ENCODE data around the gene RNF150. TPM values are rescaled to one million over a fixed set of nuclear protein-coding genes. Genes with fewer than 3 reads are reported as not detected.
A peak's percentile ranks its signal among the peaks of the same experiment; 100 is the strongest.

RNF150 gene
- total and polyA plus RNA-seq, 4 donors: 14.3 to 28.0 (median 18.6) TPM

- no peaks in the 10 kb centered on the region for H3K27me3 ChIP-seq (ENCODE audit: control insufficient read depth, insufficient read depth, low read length)
- no peaks in the 10 kb centered on the region for H3K4me1 ChIP-seq (ENCODE audit: control insufficient read depth, insufficient read depth, low read length)
- H3K9me3 ChIP-seq (ENCODE audit: control insufficient read depth, insufficient read depth, low read length): peaks cover 2% of the 10 kb centered on the region
- WGBS (ENCODE audit: insufficient coverage): no CpG with 5 or more reads among the region's 3 CpGs
- no peaks in the 10 kb centered on the region for H3K36me3 ChIP-seq (ENCODE audit: control insufficient read depth, insufficient read depth, low read length)
- no peak for DNase-seq (ENCODE audit: low read depth in 4 of 6, low spot score in 6 of 6)
- no peak overlapping the region for H3K4me3 ChIP-seq (ENCODE audit: low read depth, low read length)
- H3K27ac ChIP-seq (ENCODE audit: low read depth, low read length): no peak overlapping the region
These were observed 42.8 kb downstream of the RNF150 start for GRCh38 chr4:141090473-141090872.

GRCh38 chr4:141081921-141082395 is 51.3 kb downstream of the RNF150 start:
- Histone ChIP-seq H3K9me3 (ENCODE audit: control insufficient read depth, insufficient read depth, low read length) (no peaks in the 10 kb centered on the region), H3K4me3 (ENCODE audit: low read depth, low read length) (no peak overlapping the region), H3K27me3 (ENCODE audit: control insufficient read depth, insufficient read depth, low read length) (no peaks in the 10 kb centered on the region), H3K27ac (ENCODE audit: low read depth, low read length) (no peak overlapping the region), H3K36me3 (ENCODE audit: control insufficient read depth, insufficient read depth, low read length) (no peaks in the 10 kb centered on the region), H3K4me1 (ENCODE audit: control insufficient read depth, insufficient read depth, low read length) (peaks cover 3% of the 10 kb centered on the region)
- WGBS (ENCODE audit: insufficient coverage): 49% methylated on average over 9 of the region's 9 CpGs
- peak in 4 of 6 donors; percentile 25 to 83 (median 32) for DNase-seq (ENCODE audit: low read depth in 4 of 6, low spot score in 6 of 6)

GRCh38 chr4:141080668-141081067 is 52.6 kb downstream of the RNF150 start:
- 81% methylated on average over 8 of the region's 8 CpGs for WGBS (ENCODE audit: insufficient coverage)
- Histone ChIP-seq H3K9me3 (ENCODE audit: control insufficient read depth, insufficient read depth, low read length) (no peaks in the 10 kb centered on the region), H3K36me3 (ENCODE audit: control insufficient read depth, insufficient read depth, low read length) (no peaks in the 10 kb centered on the region), H3K27me3 (ENCODE audit: control insufficient read depth, insufficient read depth, low read length) (no peaks in the 10 kb centered on the region), H3K4me3 (ENCODE audit: low read depth, low read length) (no peak overlapping the region), H3K4me1 (ENCODE audit: control insufficient read depth, insufficient read depth, low read length) (peaks cover 3% of the 10 kb centered on the region), H3K27ac (ENCODE audit: low read depth, low read length) (no peak overlapping the region)
- no peak for DNase-seq (ENCODE audit: low read depth in 4 of 6, low spot score in 6 of 6)

GRCh38 chr4:141079393-141079930 is 53.8 kb downstream of the RNF150 start:
- 53% methylated on average over 2 of the region's 3 CpGs for WGBS (ENCODE audit: insufficient coverage)
- H3K27me3 ChIP-seq (ENCODE audit: control insufficient read depth, insufficient read depth, low read length): no peaks in the 10 kb centered on the region
- no peak overlapping the region for H3K4me3 ChIP-seq (ENCODE audit: low read depth, low read length)
- H3K4me1 ChIP-seq (ENCODE audit: control insufficient read depth, insufficient read depth, low read length): peaks cover 3% of the 10 kb centered on the region
- no peaks in the 10 kb centered on the region for H3K9me3 ChIP-seq (ENCODE audit: control insufficient read depth, insufficient read depth, low read length)
- no peak for DNase-seq (ENCODE audit: low read depth in 4 of 6, low spot score in 6 of 6)
- no peaks in the 10 kb centered on the region for H3K36me3 ChIP-seq (ENCODE audit: control insufficient read depth, insufficient read depth, low read length)
- H3K27ac ChIP-seq (ENCODE audit: low read depth, low read length): no peak overlapping the region

DNA sequence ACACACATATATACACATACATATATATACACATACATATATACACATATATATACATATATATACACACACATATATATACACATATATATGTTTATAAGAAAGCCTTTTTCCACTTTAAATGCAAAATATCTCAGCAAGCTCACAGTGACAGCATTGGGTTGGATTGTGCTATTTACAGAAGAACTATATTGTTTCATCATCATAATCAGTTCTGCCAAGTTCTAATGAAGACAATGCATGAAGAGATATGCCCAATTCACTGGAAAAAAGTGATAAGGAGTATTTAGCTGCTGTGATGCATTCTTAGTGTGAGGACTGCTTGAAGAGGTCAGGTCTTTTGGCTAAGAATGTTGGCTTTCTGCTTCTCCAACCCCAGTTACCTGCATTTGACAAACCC is 54.4 kb downstream of the RNF150 start:
- no peak overlapping the region for H3K4me3 ChIP-seq (ENCODE audit: low read depth, low read length)
- no peaks in the 10 kb centered on the region for H3K9me3 ChIP-seq (ENCODE audit: control insufficient read depth, insufficient read depth, low read length)
- no peak for DNase-seq (ENCODE audit: low read depth in 4 of 6, low spot score in 6 of 6)
- no peak overlapping the region for H3K27ac ChIP-seq (ENCODE audit: low read depth, low read length)
- no peaks in the 10 kb centered on the region for H3K36me3 ChIP-seq (ENCODE audit: control insufficient read depth, insufficient read depth, low read length)
- no peaks in the 10 kb centered on the region for H3K27me3 ChIP-seq (ENCODE audit: control insufficient read depth, insufficient read depth, low read length)
- peaks cover 3% of the 10 kb centered on the region for H3K4me1 ChIP-seq (ENCODE audit: control insufficient read depth, insufficient read depth, low read length)

- peaks cover 3% of the 10 kb centered on the region for H3K4me1 ChIP-seq (ENCODE audit: control insufficient read depth, insufficient read depth, low read length)
- no peaks in the 10 kb centered on the region for H3K27me3 ChIP-seq (ENCODE audit: control insufficient read depth, insufficient read depth, low read length)
- H3K36me3 ChIP-seq (ENCODE audit: control insufficient read depth, insufficient read depth, low read length): no peaks in the 10 kb centered on the region
- no peaks in the 10 kb centered on the region for H3K9me3 ChIP-seq (ENCODE audit: control insufficient read depth, insufficient read depth, low read length)
- WGBS (ENCODE audit: insufficient coverage): no CpG with 5 or more reads among the region's 1 CpG
- no peak for DNase-seq (ENCODE audit: low read depth in 4 of 6, low spot score in 6 of 6)
- H3K27ac ChIP-seq (ENCODE audit: low read depth, low read length): no peak overlapping the region
- H3K4me3 ChIP-seq (ENCODE audit: low read depth, low read length): no peak overlapping the region
These were observed 55.6 kb downstream of the RNF150 start for GRCh38 chr4:141077611-141078225.

DNA sequence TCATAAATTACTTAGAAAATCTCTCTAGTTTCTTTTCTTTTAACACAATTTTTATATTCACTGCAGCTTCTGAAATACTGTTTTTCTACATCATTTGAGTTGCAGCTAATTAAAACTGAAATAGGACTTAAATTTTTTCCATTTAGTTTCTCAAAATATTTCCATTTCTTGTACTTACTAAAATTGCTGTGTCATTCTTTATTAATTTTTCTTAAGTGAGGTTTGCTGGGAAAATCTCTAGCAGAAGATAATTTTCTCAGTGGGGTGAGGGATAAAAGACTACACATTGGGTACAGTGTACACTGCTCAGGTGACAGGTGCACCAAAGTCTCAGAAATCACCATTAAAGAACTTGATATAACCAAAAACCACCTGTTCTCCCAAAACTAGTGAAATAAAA is 57.7 kb downstream of the RNF150 start:
- Histone ChIP-seq H3K27me3 (ENCODE audit: control insufficient read depth, insufficient read depth, low read length) (no peaks in the 10 kb centered on the region), H3K36me3 (ENCODE audit: control insufficient read depth, insufficient read depth, low read length) (no peaks in the 10 kb centered on the region), H3K4me1 (ENCODE audit: control insufficient read depth, insufficient read depth, low read length) (no peaks in the 10 kb centered on the region), H3K27ac (ENCODE audit: low read depth, low read length) (no peak overlapping the region), H3K9me3 (ENCODE audit: control insufficient read depth, insufficient read depth, low read length) (no peaks in the 10 kb centered on the region), H3K4me3 (ENCODE audit: low read depth, low read length) (no peak overlapping the region)
- no peak for DNase-seq (ENCODE audit: low read depth in 4 of 6, low spot score in 6 of 6)

- Histone ChIP-seq H3K4me3 (ENCODE audit: low read depth, low read length) (no peak overlapping the region), H3K9me3 (ENCODE audit: control insufficient read depth, insufficient read depth, low read length) (no peaks in the 10 kb centered on the region), H3K27me3 (ENCODE audit: control insufficient read depth, insufficient read depth, low read length) (no peaks in the 10 kb centered on the region), H3K36me3 (ENCODE audit: control insufficient read depth, insufficient read depth, low read length) (no peaks in the 10 kb centered on the region), H3K27ac (ENCODE audit: low read depth, low read length) (no peak overlapping the region), H3K4me1 (ENCODE audit: control insufficient read depth, insufficient read depth, low read length) (no peaks in the 10 kb centered on the region)
- DNase-seq (ENCODE audit: low read depth in 4 of 6, low spot score in 6 of 6): no peak
- 100% methylated on average over 1 of the region's 4 CpGs for WGBS (ENCODE audit: insufficient coverage)
These were observed 59.0 kb downstream of the RNF150 start for GRCh38 chr4:141074098-141074878.

- no CpG with 5 or more reads among the region's 3 CpGs for WGBS (ENCODE audit: insufficient coverage)
- Histone ChIP-seq H3K36me3 (ENCODE audit: control insufficient read depth, insufficient read depth, low read length) (no peaks in the 10 kb centered on the region), H3K27ac (ENCODE audit: low read depth, low read length) (no peak overlapping the region), H3K9me3 (ENCODE audit: control insufficient read depth, insufficient read depth, low read length) (no peaks in the 10 kb centered on the region), H3K27me3 (ENCODE audit: control insufficient read depth, insufficient read depth, low read length) (no peaks in the 10 kb centered on the region), H3K4me1 (ENCODE audit: control insufficient read depth, insufficient read depth, low read length) (no peaks in the 10 kb centered on the region), H3K4me3 (ENCODE audit: low read depth, low read length) (no peak overlapping the region)
- DNase-seq (ENCODE audit: low read depth in 4 of 6, low spot score in 6 of 6): no peak
These were observed 66.6 kb downstream of the RNF150 start for GRCh38 chr4:141066690-141067089.

GRCh38 chr4:141065872-141066271 is 67.4 kb downstream of the RNF150 start:
- WGBS (ENCODE audit: insufficient coverage): no CpG with 5 or more reads among the region's 3 CpGs
- Histone ChIP-seq H3K36me3 (ENCODE audit: control insufficient read depth, insufficient read depth, low read length) (no peaks in the 10 kb centered on the region), H3K4me3 (ENCODE audit: low read depth, low read length) (no peak overlapping the region), H3K27ac (ENCODE audit: low read depth, low read length) (no peak overlapping the region), H3K27me3 (ENCODE audit: control insufficient read depth, insufficient read depth, low read length) (no peaks in the 10 kb centered on the region), H3K9me3 (ENCODE audit: control insufficient read depth, insufficient read depth, low read length) (no peaks in the 10 kb centered on the region), H3K4me1 (ENCODE audit: control insufficient read depth, insufficient read depth, low read length) (no peaks in the 10 kb centered on the region)
- DNase-seq (ENCODE audit: low read depth in 4 of 6, low spot score in 6 of 6): no peak
